AG04450 (cell line): ENCODE measurements around the gene EPB41L4A. TPM values are rescaled to one million over a fixed set of nuclear protein-coding genes. Genes with fewer than 3 reads are reported as not detected.

Experiments used
- CTCF ChIA-PET: fragments of 300-600, 350-600 bp; formaldehyde crosslinking; extraction: SDS; loops from one replicate; lab custom pipeline; 2022; ENCODE audit warnings: antibody characterized with exemption, inconsistent platforms; lab: Charles Lee
- POLR2A ChIA-PET: fragments of 350-600 bp; formaldehyde crosslinking; extraction: SDS; loops from one replicate; lab custom pipeline; 2021; ENCODE audit warnings: antibody characterized with exemption, inconsistent platforms; lab: Yijun Ruan, JAX
- DNase-seq: peaks from one replicate; pipeline ENCODE4 v3.0.0-alpha.2; 2011; ENCODE audit warnings: low read depth, low spot score
- H3K27ac ChIP-seq: one replicate; pipeline ENCODE4 v1.5.1; 2012; ENCODE audit warnings: low read depth, low read length, control low read depth
- H3K27me3 ChIP-seq: one replicate; pipeline ENCODE4 v1.6.0; 2012; ENCODE audit warnings: low read length; ENCODE audit not compliant: control insufficient read depth, insufficient read depth
- H3K4me3 ChIP-seq: 2 replicates; pipeline ENCODE4 v1.5.1; 2011; ENCODE audit warnings: mild to moderate bottlenecking, low read depth, low read length, control low read depth
- H3K9me3 ChIP-seq: 2 replicates; pipeline ENCODE4 v1.5.1; 2012; ENCODE audit warnings: low read length; ENCODE audit not compliant: control insufficient read depth, insufficient read depth
- polyA plus RNA-seq: library from polyadenylated mRNA; depleted of rRNA; stranded (reverse); fragments of >200 nt; gene quantifications from 2 replicates; pipeline ENCODE4 v1.2.3, GENCODE V29; 2011
- TF ChIP-seq, protein P1 (sequence below): IDR thresholded peaks from 2 replicates; pipeline ENCODE4 v1.5.1; 2011; ENCODE audit warnings: low read depth, low read length, control low read depth, inconsistent platforms

EPB41L4A gene
- polyA plus RNA-seq, 1 experiment = not detected

- Histone ChIP-seq H3K27me3 (no peaks in the 10 kb centered on the region), H3K27ac (no peak overlapping the region), H3K4me3 (no peak overlapping the region), H3K9me3 (no peaks in the 10 kb centered on the region)
- ChIA-PET POLR2A (no interaction called here), CTCF (no interaction called here)
- DNase-seq = no peak
- TF ChIP-seq, protein P1, sequence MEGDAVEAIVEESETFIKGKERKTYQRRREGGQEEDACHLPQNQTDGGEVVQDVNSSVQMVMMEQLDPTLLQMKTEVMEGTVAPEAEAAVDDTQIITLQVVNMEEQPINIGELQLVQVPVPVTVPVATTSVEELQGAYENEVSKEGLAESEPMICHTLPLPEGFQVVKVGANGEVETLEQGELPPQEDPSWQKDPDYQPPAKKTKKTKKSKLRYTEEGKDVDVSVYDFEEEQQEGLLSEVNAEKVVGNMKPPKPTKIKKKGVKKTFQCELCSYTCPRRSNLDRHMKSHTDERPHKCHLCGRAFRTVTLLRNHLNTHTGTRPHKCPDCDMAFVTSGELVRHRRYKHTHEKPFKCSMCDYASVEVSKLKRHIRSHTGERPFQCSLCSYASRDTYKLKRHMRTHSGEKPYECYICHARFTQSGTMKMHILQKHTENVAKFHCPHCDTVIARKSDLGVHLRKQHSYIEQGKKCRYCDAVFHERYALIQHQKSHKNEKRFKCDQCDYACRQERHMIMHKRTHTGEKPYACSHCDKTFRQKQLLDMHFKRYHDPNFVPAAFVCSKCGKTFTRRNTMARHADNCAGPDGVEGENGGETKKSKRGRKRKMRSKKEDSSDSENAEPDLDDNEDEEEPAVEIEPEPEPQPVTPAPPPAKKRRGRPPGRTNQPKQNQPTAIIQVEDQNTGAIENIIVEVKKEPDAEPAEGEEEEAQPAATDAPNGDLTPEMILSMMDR = no peak
These were observed 108.3 kb downstream of the EPB41L4A start for GRCh38 chr5:112310746-112311145.

DNA sequence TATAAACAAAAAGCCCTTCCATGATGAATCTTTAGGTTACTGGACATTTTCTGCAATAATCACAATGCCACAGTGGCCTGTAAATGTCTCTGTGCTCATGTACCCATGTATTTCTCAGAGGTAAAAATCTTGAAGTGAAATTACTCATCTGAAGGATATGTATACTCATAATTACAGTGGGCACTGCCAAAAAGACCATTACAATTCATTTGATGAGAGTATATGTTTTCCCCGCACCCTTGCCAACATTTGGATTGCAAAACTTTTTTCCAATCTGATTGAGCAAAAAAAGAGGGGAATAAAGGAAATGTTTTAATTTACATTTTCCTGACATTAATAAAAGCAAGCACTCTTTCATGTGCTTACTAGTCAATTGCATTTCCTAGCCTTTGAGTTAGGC is 110.5 kb downstream of the EPB41L4A start:
- H3K4me3 ChIP-seq = no peak overlapping the region
- ChIA-PET POLR2A (no interaction called here), CTCF (no interaction called here)
- no peak overlapping the region for H3K27ac ChIP-seq
- TF ChIP-seq, protein P1 = no peak
- no peak for DNase-seq
- H3K27me3 ChIP-seq = no peaks in the 10 kb centered on the region
- no peaks in the 10 kb centered on the region for H3K9me3 ChIP-seq

DNA sequence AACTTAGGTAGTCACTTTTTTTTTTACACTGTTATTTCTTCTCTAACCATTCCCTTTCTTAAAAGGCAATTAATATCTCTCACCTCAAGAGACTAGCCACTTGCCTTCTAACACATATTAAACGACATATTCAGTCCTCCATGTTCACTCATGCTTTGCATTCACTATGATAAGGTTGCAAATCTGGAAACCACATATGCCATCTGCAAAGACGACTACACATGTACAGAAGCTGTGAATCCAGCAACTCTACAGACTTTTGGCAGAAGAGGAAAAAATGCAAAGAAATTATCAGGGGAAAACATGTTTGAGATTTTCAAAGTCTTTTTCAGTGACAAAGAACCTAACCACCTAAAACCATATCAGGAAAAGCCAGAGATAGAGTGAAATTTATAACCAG is 112.1 kb downstream of the EPB41L4A start:
- DNase-seq = no peak
- Histone ChIP-seq H3K9me3 (no peaks in the 10 kb centered on the region), H3K4me3 (no peak overlapping the region), H3K27ac (no peak overlapping the region), H3K27me3 (no peaks in the 10 kb centered on the region)
- POLR2A ChIA-PET = no interaction called here
- TF ChIP-seq, protein P1 = no peak
- CTCF ChIA-PET = no interaction called here

GRCh38 chr5:112304743-112305142 is 114.3 kb downstream of the EPB41L4A start:
- ChIA-PET CTCF (no interaction called here), POLR2A (no interaction called here)
- no peak overlapping the region for H3K27ac ChIP-seq
- H3K27me3 ChIP-seq = no peaks in the 10 kb centered on the region
- no peak overlapping the region for H3K4me3 ChIP-seq
- TF ChIP-seq, protein P1 = no peak
- H3K9me3 ChIP-seq = no peaks in the 10 kb centered on the region
- no peak for DNase-seq

DNA sequence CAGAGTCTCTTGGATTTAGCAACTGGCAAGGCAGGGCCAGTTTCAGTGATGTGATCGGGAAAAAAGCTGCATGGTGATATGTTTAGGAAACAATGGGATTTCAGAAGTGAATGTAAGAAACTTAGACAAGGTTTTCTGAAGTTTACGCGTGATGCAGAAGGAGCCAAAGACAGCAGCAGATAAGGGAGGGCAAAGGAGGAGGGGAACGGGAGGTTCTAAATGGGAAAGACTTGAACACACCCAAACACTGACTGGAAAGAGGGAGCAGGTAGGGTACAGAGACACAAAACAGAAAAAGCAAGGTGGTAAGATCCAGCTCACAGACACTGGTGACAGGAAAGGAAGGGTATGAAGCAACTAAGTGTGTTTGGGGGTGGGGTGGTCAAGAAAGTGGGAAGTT is 115.4 kb downstream of the EPB41L4A start:
- Histone ChIP-seq H3K27ac (no peak overlapping the region), H3K27me3 (no peaks in the 10 kb centered on the region), H3K9me3 (no peaks in the 10 kb centered on the region), H3K4me3 (no peak overlapping the region)
- TF ChIP-seq, protein P1 = no peak
- ChIA-PET CTCF (no interaction called here), POLR2A (no interaction called here)
- no peak for DNase-seq
